GM12873 (cell line): ENCODE measurements around the gene SMYD4.

Experiments used
- CTCF ChIP-seq: IDR thresholded peaks from 2 replicates; pipeline ENCODE4 v1.5.1; 2012; ENCODE audit warnings: low read depth, mild to moderate bottlenecking, moderate library complexity, low read length, control low read depth; ENCODE audit not compliant: insufficient read depth; ENCODE audit errors: missing control alignments

Gene SMYD4

GRCh38 chr17:1820528-1821252 lies 9.0 kb downstream of the SMYD4 start:
- no peak for TF ChIP-seq CTCF

GRCh38 chr17:1813088-1813487 lies 16.6 kb downstream of the SMYD4 start:
- TF ChIP-seq CTCF: no peak

GRCh38 chr17:1810450-1811103 lies 19.1 kb downstream of the SMYD4 start:
- no peak for TF ChIP-seq CTCF

- no peak for TF ChIP-seq CTCF
Observed at GRCh38 chr17:1808644-1809043, 21.1 kb downstream of the SMYD4 start.

- TF ChIP-seq CTCF: no peak
Observed at GRCh38 chr17:1807890-1808289, 21.8 kb downstream of the SMYD4 start.

GRCh38 chr17:1803280-1803679 lies 26.4 kb downstream of the SMYD4 start:
- no peak for TF ChIP-seq CTCF

- TF ChIP-seq CTCF: no peak
Observed at GRCh38 chr17:1802429-1802828, 27.3 kb downstream of the SMYD4 start.
